ENCODE measurements around the gene CDV3.
"Not testable (repeated sequence)": the region's sequence is repeated elsewhere in the genome, so short reads cannot be mapped to it uniquely, and the experiment has no call there.

The CDV3 gene

GRCh38 chr3:133547432-133548041 lies 25.9 kb upstream of the CDV3 start:
- no peak for DNase-seq (ENCODE audit: low read depth in 1 of 2, low spot score in 1 of 2)
- Histone ChIP-seq H3K27ac (replicated peaks) (no peak overlapping the region), H3K4me3 (replicated peaks; ENCODE audit: insufficient read depth, low read length) (no peak overlapping the region)

DNA sequence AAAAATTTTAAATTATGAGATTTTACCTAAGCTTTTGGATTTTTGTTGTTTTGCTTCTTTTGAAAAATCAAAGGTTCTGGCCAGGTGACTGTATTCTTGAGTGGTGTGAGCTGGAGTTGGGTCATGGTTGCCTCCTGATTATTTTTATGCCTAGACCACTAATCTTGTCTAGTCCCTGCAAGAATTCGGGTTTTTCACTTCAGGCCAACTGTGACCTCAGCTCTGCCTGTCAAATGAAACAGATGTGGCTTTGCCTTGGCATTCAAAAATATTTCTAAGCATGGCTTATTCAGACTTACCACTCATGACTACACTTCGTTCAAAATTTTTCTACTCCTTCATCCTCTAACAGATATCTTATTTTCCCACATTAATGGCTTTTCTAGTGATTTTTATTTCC lies 25.4 kb upstream of the CDV3 start:
- Histone ChIP-seq H3K4me3 (replicated peaks; ENCODE audit: insufficient read depth, low read length) (no peak overlapping the region), H3K27ac (replicated peaks) (no peak overlapping the region), H3K27me3 (ENCODE audit: insufficient read depth, poor library complexity, severe bottlenecking) (no peaks in the 10 kb centered on the region)
- no peak for DNase-seq (ENCODE audit: low read depth in 1 of 2, low spot score in 1 of 2)
- TF ChIP-seq, protein P1, sequence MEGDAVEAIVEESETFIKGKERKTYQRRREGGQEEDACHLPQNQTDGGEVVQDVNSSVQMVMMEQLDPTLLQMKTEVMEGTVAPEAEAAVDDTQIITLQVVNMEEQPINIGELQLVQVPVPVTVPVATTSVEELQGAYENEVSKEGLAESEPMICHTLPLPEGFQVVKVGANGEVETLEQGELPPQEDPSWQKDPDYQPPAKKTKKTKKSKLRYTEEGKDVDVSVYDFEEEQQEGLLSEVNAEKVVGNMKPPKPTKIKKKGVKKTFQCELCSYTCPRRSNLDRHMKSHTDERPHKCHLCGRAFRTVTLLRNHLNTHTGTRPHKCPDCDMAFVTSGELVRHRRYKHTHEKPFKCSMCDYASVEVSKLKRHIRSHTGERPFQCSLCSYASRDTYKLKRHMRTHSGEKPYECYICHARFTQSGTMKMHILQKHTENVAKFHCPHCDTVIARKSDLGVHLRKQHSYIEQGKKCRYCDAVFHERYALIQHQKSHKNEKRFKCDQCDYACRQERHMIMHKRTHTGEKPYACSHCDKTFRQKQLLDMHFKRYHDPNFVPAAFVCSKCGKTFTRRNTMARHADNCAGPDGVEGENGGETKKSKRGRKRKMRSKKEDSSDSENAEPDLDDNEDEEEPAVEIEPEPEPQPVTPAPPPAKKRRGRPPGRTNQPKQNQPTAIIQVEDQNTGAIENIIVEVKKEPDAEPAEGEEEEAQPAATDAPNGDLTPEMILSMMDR (IDR thresholded peaks at IDR 0.05; ENCODE audit: insufficient read depth, low read length): no peak
- no peak for TF ChIP-seq GABPA (IDR thresholded peaks at IDR 0.05; ENCODE audit: low read depth)
- TF ChIP-seq POLR2AphosphoS5 (IDR thresholded peaks at IDR 0.05; ENCODE audit: low read depth): no peak
- no peak for TF ChIP-seq REST (IDR thresholded peaks at IDR 0.05; ENCODE audit: insufficient replicate concordance, low read depth)
- TF ChIP-seq SPI1 (IDR thresholded peaks at IDR 0.05; ENCODE audit: borderline replicate concordance, low read depth): no peak

More at GRCh38 chr3:133547432-133548041, 25.9 kb upstream of the CDV3 start:
- TF ChIP-seq, protein P1 (IDR thresholded peaks at IDR 0.05; ENCODE audit: insufficient read depth, low read length): no peak
- TF ChIP-seq POLR2AphosphoS5 (IDR thresholded peaks at IDR 0.05; ENCODE audit: low read depth) (no peak), REST (IDR thresholded peaks at IDR 0.05; ENCODE audit: insufficient replicate concordance, low read depth) (no peak), SPI1 (IDR thresholded peaks at IDR 0.05; ENCODE audit: borderline replicate concordance, low read depth) (no peak), GABPA (IDR thresholded peaks at IDR 0.05; ENCODE audit: low read depth) (no peak)
- H3K27me3 ChIP-seq (ENCODE audit: insufficient read depth, poor library complexity, severe bottlenecking): no peaks in the 10 kb centered on the region

- TF ChIP-seq REST (IDR thresholded peaks at IDR 0.05; ENCODE audit: insufficient replicate concordance, low read depth) (no peak), SPI1 (IDR thresholded peaks at IDR 0.05; ENCODE audit: borderline replicate concordance, low read depth) (no peak), GABPA (IDR thresholded peaks at IDR 0.05; ENCODE audit: low read depth) (no peak), POLR2AphosphoS5 (IDR thresholded peaks at IDR 0.05; ENCODE audit: low read depth) (no peak)
- TF ChIP-seq, protein P1 (IDR thresholded peaks at IDR 0.05; ENCODE audit: insufficient read depth, low read length): no peak
- Histone ChIP-seq H3K4me3 (replicated peaks; ENCODE audit: insufficient read depth, low read length) (no peak overlapping the region), H3K27ac (replicated peaks) (no peak overlapping the region), H3K27me3 (ENCODE audit: insufficient read depth, poor library complexity, severe bottlenecking) (no peaks in the 10 kb centered on the region)
- DNase-seq (ENCODE audit: low read depth in 1 of 2, low spot score in 1 of 2): no peak
Measured at GRCh38 chr3:133549565-133549964, 23.9 kb upstream of the CDV3 start.

GRCh38 chr3:133551589-133551988 lies 21.9 kb upstream of the CDV3 start:
- not testable (repeated sequence) for H3K27me3 ChIP-seq (ENCODE audit: insufficient read depth, poor library complexity, severe bottlenecking); H3K27ac ChIP-seq (replicated peaks); H3K4me3 ChIP-seq (replicated peaks; ENCODE audit: insufficient read depth, low read length); DNase-seq (ENCODE audit: low read depth in 1 of 2, low spot score in 1 of 2)
